ENCODE results near the gene TSNAXIP1. TPM values are rescaled to one million over a fixed set of nuclear protein-coding genes. Genes with fewer than 3 reads are reported as not detected.

TSNAXIP1 gene
- total and polyA plus RNA-seq, 4 donors, result 0.09 to 1.5 (median 0.69) TPM

- no peak for TF ChIP-seq JUND (IDR thresholded peaks at IDR 0.05)
- TF ChIP-seq HNF4A (conservative IDR thresholded peaks at IDR 0.05), result peak in 1 of 2 donors; percentile 37
- peak in 1 of 2 donors; percentile 53 for TF ChIP-seq RXRA (IDR thresholded peaks at IDR 0.05)
- Histone ChIP-seq H3K4me1 (ENCODE audit: control insufficient read depth in 4 of 4, insufficient read depth in 4 of 4, low read length in 3 of 4) (peaks cover 2 to 20% (median 16%) of the 10 kb centered on the region in 4 donors), H3K27me3 (ENCODE audit: control insufficient read depth in 4 of 4, insufficient read depth in 4 of 4, low read length in 3 of 4) (no peaks in the 10 kb centered on the region), H3K9ac (ENCODE audit: low read depth in 1 of 2, low read length in 2 of 2) (no peak overlapping the region), H3K27ac (ENCODE audit: low read depth in 1 of 2, low read length in 2 of 2) (peak overlapping the region; percentile 36 to 43), H3K36me3 (ENCODE audit: control insufficient read depth in 4 of 4, insufficient read depth in 3 of 4, low read depth in 1 of 4, low read length in 3 of 4) (peaks cover 0 to 19% (median 9%) of the 10 kb centered on the region in 4 donors), H3K9me3 (ENCODE audit: control insufficient read depth in 4 of 4, low read length in 3 of 4) (no peaks in the 10 kb centered on the region), H3K4me3 (ENCODE audit: low read depth in 1 of 3, low read length in 3 of 3) (no peak overlapping the region)
- DNase-seq (ENCODE audit: low spot score), result no peak
- whole genome bisulfite sequencing, result 42% methylated on average over 7 of the region's 7 CpGs
Measured at GRCh38 chr16:67869653-67870052, 63.0 kb downstream of the TSNAXIP1 start.

GRCh38 chr16:67871256-67871655, 64.6 kb downstream of the TSNAXIP1 start:
- peaks cover 0 to 19% (median 8%) of the 10 kb centered on the region in 4 donors for H3K36me3 ChIP-seq (ENCODE audit: control insufficient read depth in 4 of 4, insufficient read depth in 3 of 4, low read depth in 1 of 4, low read length in 3 of 4)
- H3K27me3 ChIP-seq (ENCODE audit: control insufficient read depth in 4 of 4, insufficient read depth in 4 of 4, low read length in 3 of 4), result no peaks in the 10 kb centered on the region
- TF ChIP-seq EGR1 (IDR thresholded peaks at IDR 0.05; ENCODE audit: low read depth in 2 of 2) (no peak), ZBTB33 (IDR thresholded peaks at IDR 0.05) (no peak), HNF4A (conservative IDR thresholded peaks at IDR 0.05) (no peak)
- DNase-seq (ENCODE audit: low spot score), result no peak
- H3K27ac ChIP-seq (ENCODE audit: low read depth in 1 of 2, low read length in 2 of 2), result peak overlapping the region in 1 of 2 donors; percentile 7
- 84% methylated on average over 3 of the region's 3 CpGs for WGBS
- no peak overlapping the region for H3K4me3 ChIP-seq (ENCODE audit: low read depth in 1 of 3, low read length in 3 of 3)
- H3K9ac ChIP-seq (ENCODE audit: low read depth in 1 of 2, low read length in 2 of 2), result no peak overlapping the region
- no peaks in the 10 kb centered on the region for H3K9me3 ChIP-seq (ENCODE audit: control insufficient read depth in 4 of 4, low read length in 3 of 4)
- peaks cover 2 to 36% (median 28%) of the 10 kb centered on the region in 4 donors for H3K4me1 ChIP-seq (ENCODE audit: control insufficient read depth in 4 of 4, insufficient read depth in 4 of 4, low read length in 3 of 4)

GRCh38 chr16:67872131-67872630, 65.5 kb downstream of the TSNAXIP1 start:
- 71% methylated on average over 2 of the region's 2 CpGs for WGBS
- Histone ChIP-seq H3K4me1 (ENCODE audit: control insufficient read depth in 4 of 4, insufficient read depth in 4 of 4, low read length in 3 of 4) (peaks cover 2 to 39% (median 30%) of the 10 kb centered on the region in 4 donors), H3K27ac (ENCODE audit: low read depth in 1 of 2, low read length in 2 of 2) (peak overlapping the region; percentile 63 to 66), H3K9ac (ENCODE audit: low read depth in 1 of 2, low read length in 2 of 2) (peak overlapping the region; percentile 12 to 45), H3K4me3 (ENCODE audit: low read depth in 1 of 3, low read length in 3 of 3) (no peak overlapping the region), H3K36me3 (ENCODE audit: control insufficient read depth in 4 of 4, insufficient read depth in 3 of 4, low read depth in 1 of 4, low read length in 3 of 4) (peaks cover 1 to 23% (median 13%) of the 10 kb centered on the region in 4 donors), H3K27me3 (ENCODE audit: control insufficient read depth in 4 of 4, insufficient read depth in 4 of 4, low read length in 3 of 4) (no peaks in the 10 kb centered on the region), H3K9me3 (ENCODE audit: control insufficient read depth in 4 of 4, low read length in 3 of 4) (no peaks in the 10 kb centered on the region)
- TF ChIP-seq RAD21 (IDR thresholded peaks at IDR 0.05) (no peak), FOXA1 (IDR thresholded peaks at IDR 0.05) (no peak), GABPA (IDR thresholded peaks at IDR 0.05 in 1 of 2, conservative IDR thresholded peaks at IDR 0.05 in 1 of 2) (no peak), TAF1 (conservative IDR thresholded peaks at IDR 0.05) (no peak), REST (IDR thresholded peaks at IDR 0.05) (no peak), MAX (IDR thresholded peaks at IDR 0.05) (no peak), EGR1 (IDR thresholded peaks at IDR 0.05; ENCODE audit: low read depth in 2 of 2) (no peak), CTCF (IDR thresholded peaks at IDR 0.05; ENCODE audit: low read depth, low read length, missing input control) (no peak)
- no peak for DNase-seq (ENCODE audit: low spot score)
